A549 (cell line): ENCODE measurements around the gene PCDH9. TPM values are rescaled to one million over a fixed set of nuclear protein-coding genes. Genes with fewer than 3 reads are reported as not detected.

Experiments used
- ATAC-seq, 2 experiments: fragments of 200-7000 bp in 1 of 2; fragments of >200 bp in 1 of 2; cut with Nextera tagmentation in 1 of 2; cut with Tn5 transposase in 1 of 2; 3 replicates each; pipeline versions ENCODE4 v1.8.0 to v1.9.1; 2018 to 2020; ENCODE audit warnings: mild to moderate bottlenecking in 1 of 2, moderate library complexity in 1 of 2
- CTCF ChIA-PET: fragments of 300-600 bp; sonication (Branson Sonifier 250); formaldehyde crosslinking; extraction: SDS; loops from one replicate; lab custom pipeline; 2021; ENCODE audit warnings: antibody characterized with exemption, inconsistent platforms; lab: Yijun Ruan, JAX
- POLR2A ChIA-PET: fragments of 350-600 bp; formaldehyde crosslinking; extraction: SDS; loops from one replicate; lab custom pipeline; 2021; ENCODE audit warnings: antibody characterized with exemption, inconsistent platforms; lab: Yijun Ruan, JAX
- DNase-seq, 2 experiments: peaks; one replicate each; pipeline versions ENCODE4 v3.0.0 to v3.0.0-alpha.2; 2011 to 2016; ENCODE audit warnings: low read depth in 1 of 2, low spot score in 1 of 2
- FAIRE-seq: peaks from 2 replicates; lab custom pipeline; 2011; peaks lifted over from hg19 to GRCh38; lab: Jason Lieb, UNC
- H3K27ac ChIP-seq, 2 experiments: fragments of >200 bp; sonication (Bioruptor Twin); formaldehyde crosslinking; 3 replicates each; pipeline ENCODE4 v1.5.1; 2016 to 2017
- H3K4me1 ChIP-seq: fragments of >200 bp; sonication (Bioruptor Twin); formaldehyde crosslinking; 3 replicates; pipeline ENCODE4 v1.6.1; 2016
- H3K4me2 ChIP-seq: fragments of >200 bp; sonication (Bioruptor Twin); formaldehyde crosslinking; 3 replicates; pipeline ENCODE4 v1.6.1; 2016
- H3K4me3 ChIP-seq: fragments of >200 bp; sonication (Bioruptor Twin); formaldehyde crosslinking; 3 replicates; pipeline ENCODE4 v1.5.1; 2016
- H3K9me3 ChIP-seq: fragments of >200 bp; sonication (Bioruptor Twin); formaldehyde crosslinking; 3 replicates; pipeline ENCODE4 v1.6.1; 2016
- CEBPB ChIP-seq, 2 experiments: fragments of >200 bp in 1 of 2; sonication (Bioruptor Twin) in 1 of 2; formaldehyde crosslinking in 1 of 2; IDR thresholded peaks; 2 replicates each; pipeline ENCODE4 v1.6.1; 2012 to 2016
- CHD4 ChIP-seq: fragments of 200-600 bp; sonication (generic); IDR thresholded peaks from 2 replicates; pipeline ENCODE4 v1.6.1; 2016; ENCODE audit warnings: antibody characterized with exemption, mild to moderate bottlenecking, borderline replicate concordance
- EHMT2 ChIP-seq: fragments of 200-600 bp; sonication (generic); IDR thresholded peaks from 2 replicates; pipeline ENCODE4 v1.6.1; 2016; ENCODE audit warnings: antibody characterized with exemption, low read depth, mild to moderate bottlenecking, moderate library complexity
- EP300 ChIP-seq, 2 experiments: fragments of >200 bp; sonication (Bioruptor Twin); formaldehyde crosslinking; IDR thresholded peaks; 2 replicates in 1 of 2; 3 replicates in 1 of 2; pipeline ENCODE4 v1.6.1; 2016 to 2017
- ESRRA ChIP-seq: fragments of 150-350 bp; IDR thresholded peaks from 2 replicates; pipeline ENCODE4 v1.6.1; 2014; ENCODE audit warnings: mild to moderate bottlenecking, low read length, borderline replicate concordance
- FOSB ChIP-seq: fragments of 250-450 bp; sonication (Bioruptor Pico); IDR thresholded peaks from 2 replicates; pipeline ENCODE4 v1.5.0; 2020; ENCODE audit warnings: mild to moderate bottlenecking, moderate library complexity
- HDAC2 ChIP-seq: fragments of 200-600 bp; sonication (generic); IDR thresholded peaks from 2 replicates; pipeline ENCODE4 v1.6.1; 2016
- HEYL ChIP-seq: fragments of 250-450 bp; sonication (Bioruptor Pico); IDR thresholded peaks from 2 replicates; pipeline ENCODE4 v1.8.0; 2021; ENCODE audit warnings: mild to moderate bottlenecking, moderate library complexity
- HOXB5 ChIP-seq: fragments of 250-450 bp; sonication (Bioruptor Pico); IDR thresholded peaks from 2 replicates; pipeline ENCODE4 v1.5.0; 2020; ENCODE audit warnings: mild to moderate bottlenecking, moderate library complexity
- KDM1A ChIP-seq: fragments of 200-600 bp; sonication (generic); IDR thresholded peaks from 2 replicates; pipeline ENCODE4 v1.6.1; 2016; ENCODE audit warnings: low read depth, mild to moderate bottlenecking
- MYC ChIP-seq: IDR thresholded peaks from 2 replicates; pipeline ENCODE4 v1.6.1; 2012; ENCODE audit warnings: mild to moderate bottlenecking, inconsistent platforms, low read length, improper control_type of control experiment, borderline replicate concordance
- NFE2L2 ChIP-seq: fragments of 150-350 bp; conservative IDR thresholded peaks from 2 replicates; pipeline ENCODE4 v1.6.1; 2014; ENCODE audit warnings: low read length
- SMC3 ChIP-seq: fragments of >200 bp; sonication (Bioruptor Twin); formaldehyde crosslinking; IDR thresholded peaks from 3 replicates; pipeline ENCODE4 v1.6.1; 2018; ENCODE audit warnings: inconsistent platforms
- TFCP2L1 ChIP-seq: fragments of 250-450 bp; sonication (Bioruptor Pico); IDR thresholded peaks from 2 replicates; pipeline ENCODE4 v1.5.0; 2021; ENCODE audit warnings: mild to moderate bottlenecking
- ZC3H11A ChIP-seq: fragments of 450-650 bp; IDR thresholded peaks from 2 replicates; pipeline ENCODE4 v1.6.1; 2014; ENCODE audit warnings: antibody characterized with exemption, mild to moderate bottlenecking
- ZFP36 ChIP-seq: fragments of 450-650 bp; IDR thresholded peaks from 2 replicates; pipeline ENCODE4 v1.6.1; 2014; ENCODE audit warnings: borderline replicate concordance; ENCODE audit not compliant: partially characterized antibody
- ZSCAN20 ChIP-seq: fragments of 250-450 bp; sonication (Bioruptor Pico); IDR thresholded peaks from 2 replicates; pipeline ENCODE4 v1.8.0; 2022; ENCODE audit warnings: mild to moderate bottlenecking, moderate library complexity
- WGBS: methylation state at CpG from one replicate; pipeline ENCODE4 v1.1.6; 2017; ENCODE audit errors: missing lambda C conversion rate; 5-methylcytosine and 5-hydroxymethylcytosine counted together
- polyA plus RNA-seq, 4 experiments: library from polyadenylated mRNA; depleted of rRNA in 3 of 4; stranded (reverse); fragments of >200 nt; fragmentation: RNase III in 1 of 4; extraction: RNeasy Plus Mini Kit Qiagen cat#74134 plus additional on column Dnase treatment in 1 of 4; gene quantifications; 2 replicates in 3 of 4; 3 replicates in 1 of 4; pipeline ENCODE4 v1.2.3, GENCODE V29; 2011 to 2017
- TF ChIP-seq, protein P1 (sequence below): fragments of >200 bp; sonication (Bioruptor Twin); formaldehyde crosslinking; IDR thresholded peaks from 3 replicates; pipeline ENCODE4 v1.5.1; 2016
- TF ChIP-seq, protein P2 (sequence below): fragments of 450-650 bp; IDR thresholded peaks from 2 replicates; pipeline ENCODE4 v1.6.1; 2014; ENCODE audit warnings: antibody characterized with exemption
- TF ChIP-seq, protein P3 (sequence below): fragments of 250-450 bp; sonication (Bioruptor Pico); IDR thresholded peaks from 2 replicates; pipeline ENCODE4 v1.5.0; 2020; ENCODE audit warnings: low read depth, mild to moderate bottlenecking, moderate library complexity

The PCDH9 gene
- polyA plus RNA-seq, 2 of the 4 experiments (the other 2 are of a cell fraction), result 16.0 to 29.5 TPM

DNA sequence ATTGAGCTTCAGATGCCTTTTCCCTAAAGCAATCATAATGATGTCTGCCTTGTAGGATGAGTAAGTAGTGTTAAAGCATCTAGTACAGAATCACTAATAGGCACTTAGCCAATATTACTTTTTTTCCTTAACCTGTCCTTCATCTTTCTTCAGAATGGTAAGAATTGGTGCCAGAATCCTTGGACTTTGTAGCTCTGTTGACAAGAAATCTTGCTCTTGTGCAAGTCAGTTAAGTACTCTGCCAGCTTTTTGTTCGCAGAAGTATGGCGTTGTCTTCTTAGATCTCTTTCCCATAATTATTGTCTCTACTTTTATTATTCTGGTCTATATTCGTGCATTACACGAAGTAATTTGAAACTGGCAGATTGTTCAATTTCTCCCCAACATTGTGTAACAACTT is 554.5 kb downstream of the PCDH9 start:
- TF ChIP-seq SMC3 (no peak), CEBPB (IDR thresholded peaks at IDR 0.05) (peak in 1 of 2 experiments; percentile 46; a peak in 2 of 4 replicates), EP300 (IDR thresholded peaks at IDR 0.05) (peak in 1 of 2 experiments; percentile 26; a peak in 1 of 5 replicates)
- CTCF ChIA-PET, result no interaction called here
- Histone ChIP-seq H3K4me1 (peaks cover 15% of the 10 kb centered on the region; the same call in 2 of the 3 replicates), H3K27ac (peak overlapping the region; percentile 30 to 48; a peak in 2 of 6 replicates), H3K4me2 (peak overlapping the region; percentile 62), H3K9me3 (no peaks in the 10 kb centered on the region), H3K4me3 (no peak overlapping the region)
- ATAC-seq, result peak; percentile 39 to 51; a peak in 3 of 6 replicates
- WGBS, result 26% methylated on average over 4 of the region's 4 CpGs
- DNase-seq, result peak in 1 of 2 experiments; percentile 52
- POLR2A ChIA-PET, result interaction anchor here (0.7 to 1.3 kb wide), 2 partner anchors 16 to 19 kb away, joined by 3 to 4 read pairs; no protein-coding TSS in a partner anchor
- no peak for FAIRE-seq

DNA sequence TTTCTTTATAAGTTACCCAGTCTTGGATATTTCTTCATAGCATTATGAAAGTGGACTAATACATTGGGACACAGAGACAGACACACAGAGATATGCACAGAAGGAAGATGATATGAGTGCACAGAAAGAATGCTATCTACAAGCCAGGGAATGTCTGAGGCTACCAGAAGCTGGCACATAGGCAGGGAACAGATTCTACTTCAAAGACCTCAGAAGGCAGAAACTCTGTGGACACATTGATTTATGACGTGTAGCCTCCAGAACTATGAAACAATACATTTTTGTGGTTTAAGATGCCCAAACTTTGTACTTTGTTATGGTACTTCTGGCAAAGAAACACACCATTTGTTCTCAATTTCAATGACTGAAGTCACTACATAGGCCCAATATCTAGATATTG is 556.7 kb downstream of the PCDH9 start:
- DNase-seq (peak in 1 of 2 experiments; percentile 23), ATAC-seq (peak in 1 of 2 experiments; percentile 45; a peak in 1 of 6 replicates), FAIRE-seq (no peak)
- no peak overlapping the region for H3K4me2 ChIP-seq
- POLR2A ChIA-PET, result interaction anchor here (0.8 kb wide), 1 partner anchor 16 kb away, joined by 3 read pairs; no protein-coding TSS in a partner anchor
- peak overlapping the region in 1 of 2 experiments; percentile 58; a peak in 2 of 6 replicates for H3K27ac ChIP-seq
- no peak overlapping the region for H3K4me3 ChIP-seq
- peaks cover 15% of the 10 kb centered on the region; the same call in 2 of the 3 replicates for H3K4me1 ChIP-seq
- WGBS, result 63% methylated on average over 1 of the region's 1 CpG
- no peaks in the 10 kb centered on the region for H3K9me3 ChIP-seq
- TF ChIP-seq EHMT2 (no peak), MYC (no peak), ESRRA (no peak), ZSCAN20 (CRISPR knock-in tag) (no peak), HEYL (no peak), ZC3H11A (no peak), TFCP2L1 (no peak), ZFP36 (no peak), FOSB (CRISPR knock-in tag) (no peak), HOXB5 (CRISPR knock-in tag) (no peak), CHD4 (no peak), KDM1A (no peak), CEBPB (IDR thresholded peaks at IDR 0.05) (no peak), HDAC2 (no peak), NFE2L2 (no peak)
- TF ChIP-seq, protein P1, sequence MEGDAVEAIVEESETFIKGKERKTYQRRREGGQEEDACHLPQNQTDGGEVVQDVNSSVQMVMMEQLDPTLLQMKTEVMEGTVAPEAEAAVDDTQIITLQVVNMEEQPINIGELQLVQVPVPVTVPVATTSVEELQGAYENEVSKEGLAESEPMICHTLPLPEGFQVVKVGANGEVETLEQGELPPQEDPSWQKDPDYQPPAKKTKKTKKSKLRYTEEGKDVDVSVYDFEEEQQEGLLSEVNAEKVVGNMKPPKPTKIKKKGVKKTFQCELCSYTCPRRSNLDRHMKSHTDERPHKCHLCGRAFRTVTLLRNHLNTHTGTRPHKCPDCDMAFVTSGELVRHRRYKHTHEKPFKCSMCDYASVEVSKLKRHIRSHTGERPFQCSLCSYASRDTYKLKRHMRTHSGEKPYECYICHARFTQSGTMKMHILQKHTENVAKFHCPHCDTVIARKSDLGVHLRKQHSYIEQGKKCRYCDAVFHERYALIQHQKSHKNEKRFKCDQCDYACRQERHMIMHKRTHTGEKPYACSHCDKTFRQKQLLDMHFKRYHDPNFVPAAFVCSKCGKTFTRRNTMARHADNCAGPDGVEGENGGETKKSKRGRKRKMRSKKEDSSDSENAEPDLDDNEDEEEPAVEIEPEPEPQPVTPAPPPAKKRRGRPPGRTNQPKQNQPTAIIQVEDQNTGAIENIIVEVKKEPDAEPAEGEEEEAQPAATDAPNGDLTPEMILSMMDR, result no peak
- TF ChIP-seq, protein P2, sequence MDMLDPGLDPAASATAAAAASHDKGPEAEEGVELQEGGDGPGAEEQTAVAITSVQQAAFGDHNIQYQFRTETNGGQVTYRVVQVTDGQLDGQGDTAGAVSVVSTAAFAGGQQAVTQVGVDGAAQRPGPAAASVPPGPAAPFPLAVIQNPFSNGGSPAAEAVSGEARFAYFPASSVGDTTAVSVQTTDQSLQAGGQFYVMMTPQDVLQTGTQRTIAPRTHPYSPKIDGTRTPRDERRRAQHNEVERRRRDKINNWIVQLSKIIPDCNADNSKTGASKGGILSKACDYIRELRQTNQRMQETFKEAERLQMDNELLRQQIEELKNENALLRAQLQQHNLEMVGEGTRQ, result no peak
- TF ChIP-seq, protein P3, sequence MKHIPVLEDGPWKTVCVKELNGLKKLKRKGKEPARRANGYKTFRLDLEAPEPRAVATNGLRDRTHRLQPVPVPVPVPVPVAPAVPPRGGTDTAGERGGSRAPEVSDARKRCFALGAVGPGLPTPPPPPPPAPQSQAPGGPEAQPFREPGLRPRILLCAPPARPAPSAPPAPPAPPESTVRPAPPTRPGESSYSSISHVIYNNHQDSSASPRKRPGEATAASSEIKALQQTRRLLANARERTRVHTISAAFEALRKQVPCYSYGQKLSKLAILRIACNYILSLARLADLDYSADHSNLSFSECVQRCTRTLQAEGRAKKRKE (CRISPR knock-in tag), result no peak
- CTCF ChIA-PET, result interaction anchor here (0.8 kb wide), 1 partner anchor 260 kb away, joined by 3 read pairs; no protein-coding TSS in a partner anchor

DNA sequence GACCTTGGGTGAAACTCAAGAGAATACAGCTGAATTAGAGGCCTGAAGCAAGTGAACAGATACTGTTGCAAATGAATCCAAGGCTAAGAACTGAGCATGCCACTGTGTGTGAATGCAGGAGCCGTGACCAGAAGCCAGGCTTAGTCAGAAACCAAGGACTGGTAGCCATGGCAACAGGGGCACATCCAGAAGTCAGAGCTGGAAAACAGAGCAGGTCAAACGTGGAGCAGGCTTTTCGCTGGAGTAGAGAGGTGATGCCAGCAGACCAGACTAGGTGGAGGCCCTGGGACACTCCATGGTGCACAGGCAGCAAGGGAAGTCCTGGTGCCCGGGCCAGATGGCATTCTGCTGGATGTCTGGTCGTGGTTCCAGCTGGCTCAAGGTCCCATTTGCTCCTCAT is 564.1 kb downstream of the PCDH9 start:
- no peak overlapping the region for H3K4me3 ChIP-seq
- WGBS, result 59% methylated on average over 5 of the region's 5 CpGs
- CTCF ChIA-PET, result no interaction called here
- FAIRE-seq (no peak), ATAC-seq (peak; percentile 70 to 83; a peak in 5 of 6 replicates), DNase-seq (peak in 1 of 2 experiments; percentile 61)
- peaks cover 17% of the 10 kb centered on the region for H3K4me1 ChIP-seq
- POLR2A ChIA-PET, result no interaction called here
- H3K4me2 ChIP-seq, result no peak overlapping the region
- 0 out of 6 replicates have a peak overlapping the region, but pooled peaks of 1 of the 2 experiments have one; percentile 13 for H3K27ac ChIP-seq
- TF ChIP-seq, protein P2, result no peak
- no peak for TF ChIP-seq ZC3H11A
- H3K9me3 ChIP-seq, result no peaks in the 10 kb centered on the region
